ENCODE measurements around the gene CELF3. TPM values are rescaled to one million over a fixed set of nuclear protein-coding genes. Genes with fewer than 3 reads are reported as not detected.

The CELF3 gene
- total RNA-seq, 1 donor: not detected

GRCh38 chr1:151713874-151714273 lies 2.7 kb downstream of the CELF3 start:
- peaks cover 59% of the 10 kb centered on the region for H3K27me3 ChIP-seq (ENCODE audit: insufficient read depth, low read length)
- H3K4me3 ChIP-seq (ENCODE audit: insufficient read depth, low read length): no peak overlapping the region
- no peak overlapping the region for H2AFZ ChIP-seq (ENCODE audit: low read length)

DNA sequence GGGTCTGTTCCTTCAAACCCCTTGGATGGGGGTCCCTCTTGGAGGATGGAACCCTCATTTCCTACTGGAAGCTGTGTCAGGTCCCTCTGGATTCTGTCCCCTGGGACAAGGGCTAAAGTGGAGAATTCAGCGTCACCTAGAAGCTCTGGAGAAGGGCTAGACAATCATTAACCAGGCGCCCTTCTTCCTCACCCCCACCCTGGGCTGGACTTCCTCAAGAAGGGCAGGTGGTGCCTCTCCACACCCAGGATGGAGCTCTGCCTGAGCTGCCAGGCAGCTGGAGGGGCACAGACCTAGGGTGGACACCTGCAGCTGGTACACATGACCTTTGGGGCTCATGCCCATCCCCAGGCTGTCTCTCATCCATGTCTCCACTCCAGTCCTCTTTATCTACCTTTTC lies 3.6 kb downstream of the CELF3 start:
- no peaks in the 10 kb centered on the region for H4K20me1 ChIP-seq (ENCODE audit: insufficient read depth, low read length)
- H3K9me3 ChIP-seq (ENCODE audit: low read depth, low read length): no peaks in the 10 kb centered on the region
- no peak overlapping the region for H3K27ac ChIP-seq (ENCODE audit: low read depth, low read length)
- peaks cover 50% of the 10 kb centered on the region for H3K27me3 ChIP-seq (ENCODE audit: insufficient read depth, low read length)
- H3K79me2 ChIP-seq (ENCODE audit: insufficient read depth, low read length): no peaks in the 10 kb centered on the region
- H2AFZ ChIP-seq (ENCODE audit: low read length): no peak overlapping the region
- no peak overlapping the region for H3K4me3 ChIP-seq (ENCODE audit: insufficient read depth, low read length)
- H3K4me2 ChIP-seq (ENCODE audit: insufficient read depth, low read length): no peak overlapping the region
- TF ChIP-seq, protein P1, sequence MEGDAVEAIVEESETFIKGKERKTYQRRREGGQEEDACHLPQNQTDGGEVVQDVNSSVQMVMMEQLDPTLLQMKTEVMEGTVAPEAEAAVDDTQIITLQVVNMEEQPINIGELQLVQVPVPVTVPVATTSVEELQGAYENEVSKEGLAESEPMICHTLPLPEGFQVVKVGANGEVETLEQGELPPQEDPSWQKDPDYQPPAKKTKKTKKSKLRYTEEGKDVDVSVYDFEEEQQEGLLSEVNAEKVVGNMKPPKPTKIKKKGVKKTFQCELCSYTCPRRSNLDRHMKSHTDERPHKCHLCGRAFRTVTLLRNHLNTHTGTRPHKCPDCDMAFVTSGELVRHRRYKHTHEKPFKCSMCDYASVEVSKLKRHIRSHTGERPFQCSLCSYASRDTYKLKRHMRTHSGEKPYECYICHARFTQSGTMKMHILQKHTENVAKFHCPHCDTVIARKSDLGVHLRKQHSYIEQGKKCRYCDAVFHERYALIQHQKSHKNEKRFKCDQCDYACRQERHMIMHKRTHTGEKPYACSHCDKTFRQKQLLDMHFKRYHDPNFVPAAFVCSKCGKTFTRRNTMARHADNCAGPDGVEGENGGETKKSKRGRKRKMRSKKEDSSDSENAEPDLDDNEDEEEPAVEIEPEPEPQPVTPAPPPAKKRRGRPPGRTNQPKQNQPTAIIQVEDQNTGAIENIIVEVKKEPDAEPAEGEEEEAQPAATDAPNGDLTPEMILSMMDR (IDR thresholded peaks at IDR 0.05; ENCODE audit: extremely low read depth, low read depth, low read length): no peak
- H3K36me3 ChIP-seq (ENCODE audit: insufficient read depth, low read length): no peaks in the 10 kb centered on the region
- DNase-seq (ENCODE audit: insufficient read length, low spot score, missing footprints): no peak
- no peaks in the 10 kb centered on the region for H3K4me1 ChIP-seq (ENCODE audit: insufficient read depth, low read length)

More at GRCh38 chr1:151713874-151714273, 2.7 kb downstream of the CELF3 start:
- Histone ChIP-seq H3K4me2 (ENCODE audit: insufficient read depth, low read length) (no peak overlapping the region), H3K4me1 (ENCODE audit: insufficient read depth, low read length) (no peaks in the 10 kb centered on the region), H3K27ac (ENCODE audit: low read depth, low read length) (no peak overlapping the region), H4K20me1 (ENCODE audit: insufficient read depth, low read length) (no peaks in the 10 kb centered on the region), H3K79me2 (ENCODE audit: insufficient read depth, low read length) (no peaks in the 10 kb centered on the region), H3K36me3 (ENCODE audit: insufficient read depth, low read length) (no peaks in the 10 kb centered on the region), H3K9me3 (ENCODE audit: low read depth, low read length) (no peaks in the 10 kb centered on the region)
- TF ChIP-seq, protein P1 (IDR thresholded peaks at IDR 0.05; ENCODE audit: extremely low read depth, low read depth, low read length): no peak
- DNase-seq (ENCODE audit: insufficient read length, low spot score, missing footprints): no peak

DNA sequence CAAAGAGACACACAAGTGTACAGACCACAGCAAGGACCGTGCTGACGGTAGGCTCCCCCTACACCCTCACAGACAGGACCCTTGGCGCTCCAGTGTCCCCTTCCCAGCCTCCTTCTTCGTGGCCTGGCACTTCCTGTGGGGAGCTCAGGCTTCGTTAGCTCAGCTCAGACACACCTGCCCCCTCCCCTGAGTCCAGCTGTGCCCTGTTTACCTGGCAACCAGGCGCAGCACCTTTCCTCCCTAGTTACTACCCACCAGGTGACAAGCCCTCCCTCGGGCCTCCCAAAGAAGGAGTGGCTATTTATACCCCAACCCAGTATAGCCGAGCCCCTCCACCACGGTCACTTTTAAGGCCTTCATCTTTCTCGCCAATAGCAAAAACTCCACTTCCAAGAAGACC lies 4.7 kb downstream of the CELF3 start:
- no peak overlapping the region for H3K4me3 ChIP-seq (ENCODE audit: insufficient read depth, low read length)
- H3K79me2 ChIP-seq (ENCODE audit: insufficient read depth, low read length): no peaks in the 10 kb centered on the region
- no peak overlapping the region for H2AFZ ChIP-seq (ENCODE audit: low read length)
- H3K27me3 ChIP-seq (ENCODE audit: insufficient read depth, low read length): peaks cover 40% of the 10 kb centered on the region
- H3K27ac ChIP-seq (ENCODE audit: low read depth, low read length): no peak overlapping the region
- H3K36me3 ChIP-seq (ENCODE audit: insufficient read depth, low read length): no peaks in the 10 kb centered on the region
- peak; percentile 67 for DNase-seq (ENCODE audit: insufficient read length, low spot score, missing footprints)
- no peaks in the 10 kb centered on the region for H4K20me1 ChIP-seq (ENCODE audit: insufficient read depth, low read length)
- no peak overlapping the region for H3K4me2 ChIP-seq (ENCODE audit: insufficient read depth, low read length)
- no peaks in the 10 kb centered on the region for H3K4me1 ChIP-seq (ENCODE audit: insufficient read depth, low read length)
- TF ChIP-seq, protein P1 (IDR thresholded peaks at IDR 0.05; ENCODE audit: extremely low read depth, low read depth, low read length): no peak
- no peaks in the 10 kb centered on the region for H3K9me3 ChIP-seq (ENCODE audit: low read depth, low read length)

DNA sequence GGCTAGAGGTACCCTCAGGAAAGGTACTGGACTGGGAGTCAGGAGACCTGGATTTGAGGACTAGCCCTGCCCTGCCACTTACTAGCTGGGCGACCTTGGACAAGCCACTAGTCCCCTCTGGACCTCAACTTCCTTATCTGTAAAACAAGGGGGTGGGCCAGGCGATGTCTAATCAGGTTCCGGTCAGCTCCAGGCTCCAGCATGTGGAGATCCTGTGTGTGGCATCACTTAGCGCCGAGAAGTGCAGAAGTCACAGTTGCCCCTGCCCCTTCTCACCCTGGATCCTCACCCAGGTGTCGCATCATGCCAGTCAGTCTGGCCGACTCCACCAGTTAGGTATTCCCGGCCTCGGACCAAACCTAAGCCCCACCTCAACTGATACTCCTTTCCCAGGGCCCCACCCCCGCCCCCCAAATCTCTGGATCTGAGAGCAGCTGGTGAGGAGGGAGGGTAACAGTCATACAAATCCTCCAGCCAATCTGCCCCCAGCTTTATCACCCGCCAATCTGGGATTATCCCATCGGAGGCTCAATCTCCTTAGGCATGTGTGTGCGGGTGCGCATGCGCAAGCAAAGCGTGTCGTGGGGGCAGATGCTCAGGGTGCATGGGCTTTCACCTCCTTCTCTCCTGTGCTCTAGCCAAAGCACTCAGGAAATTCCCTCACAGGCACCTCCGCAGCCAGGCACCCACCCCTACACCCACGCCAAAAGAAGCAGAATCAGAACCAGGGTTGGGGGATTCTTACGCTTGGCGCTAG lies 5.4 kb downstream of the CELF3 start:
- Histone ChIP-seq H2AFZ (ENCODE audit: low read length) (no peak overlapping the region), H4K20me1 (ENCODE audit: insufficient read depth, low read length) (no peaks in the 10 kb centered on the region), H3K4me1 (ENCODE audit: insufficient read depth, low read length) (no peaks in the 10 kb centered on the region), H3K27ac (ENCODE audit: low read depth, low read length) (no peak overlapping the region), H3K4me2 (ENCODE audit: insufficient read depth, low read length) (no peak overlapping the region), H3K79me2 (ENCODE audit: insufficient read depth, low read length) (no peaks in the 10 kb centered on the region), H3K27me3 (ENCODE audit: insufficient read depth, low read length) (peaks cover 34% of the 10 kb centered on the region), H3K36me3 (ENCODE audit: insufficient read depth, low read length) (no peaks in the 10 kb centered on the region), H3K9me3 (ENCODE audit: low read depth, low read length) (no peaks in the 10 kb centered on the region), H3K4me3 (ENCODE audit: insufficient read depth, low read length) (no peak overlapping the region)
- peak; percentile 62 for DNase-seq (ENCODE audit: insufficient read length, low spot score, missing footprints)
- TF ChIP-seq, protein P1 (IDR thresholded peaks at IDR 0.05; ENCODE audit: extremely low read depth, low read depth, low read length): no peak
